Stimulated activated CD8-positive, alpha-beta memory T cell treated with anti-CD3 and anti-CD28 coated beads, Interleukin-15, amount 100 ng/mL, for 1 hour (primary cell): ENCODE measurements around the gene RMND1.
A peak's percentile ranks its signal among the peaks of the same experiment; 100 is the strongest.
"Not testable (repeated sequence)": the region's sequence is repeated elsewhere in the genome, so short reads cannot be mapped to it uniquely, and the experiment has no call there.

Experiments used
- DNase-seq: peaks from one replicate; pipeline ENCODE4 v3.0.0-alpha.2; 2020; ENCODE audit warnings: low read depth

Gene RMND1

GRCh38 chr6:151451950-151452749 is at the start of gene RMND1:
TSS of gene RMND1 (minus strand) at chr6:151452126. CDS start at chr6:151445811, 6,315 bp downstream.
- peak; percentile 98 for DNase-seq

GRCh38 chr6:151499551-151499950 is 47.6 kb upstream of the RMND1 start:
- no peak for DNase-seq

- no peak for DNase-seq
These were observed 46.4 kb upstream of the RMND1 start for GRCh38 chr6:151498327-151498726.

- DNase-seq: no peak
These were observed 46.0 kb upstream of the RMND1 start for GRCh38 chr6:151497905-151498304.

- no peak for DNase-seq
These were observed 43.5 kb upstream of the RMND1 start for GRCh38 chr6:151495380-151495779.

GRCh38 chr6:151494936-151495320 is 43.0 kb upstream of the RMND1 start:
- no peak for DNase-seq

- no peak for DNase-seq
These were observed 42.5 kb upstream of the RMND1 start for GRCh38 chr6:151494235-151494935.

- DNase-seq: no peak
These were observed 41.9 kb upstream of the RMND1 start, which contains the start of gene CCDC170 for GRCh38 chr6:151493804-151494234. TSS of gene CCDC170 (plus strand) at chr6:151494017. CDS start at chr6:151494129, 112 bp downstream.

- DNase-seq: no peak
These were observed 41.4 kb upstream of the RMND1 start for GRCh38 chr6:151493161-151493803.

- no peak for DNase-seq
These were observed 39.1 kb upstream of the RMND1 start for GRCh38 chr6:151490996-151491395.

GRCh38 chr6:151488226-151488625 is 36.3 kb upstream of the RMND1 start:
- no peak for DNase-seq

GRCh38 chr6:151483994-151484393 is 32.1 kb upstream of the RMND1 start:
- no peak for DNase-seq

- no peak for DNase-seq
These were observed 30.4 kb upstream of the RMND1 start for GRCh38 chr6:151482290-151482689.

GRCh38 chr6:151481786-151482185 is 29.9 kb upstream of the RMND1 start:
- no peak for DNase-seq

GRCh38 chr6:151478670-151479069 is 26.7 kb upstream of the RMND1 start:
- DNase-seq: no peak

GRCh38 chr6:151477726-151478125 is 25.8 kb upstream of the RMND1 start:
- DNase-seq: no peak

GRCh38 chr6:151475653-151476523 is 24.0 kb upstream of the RMND1 start:
- peak; percentile 24 for DNase-seq

- no peak for DNase-seq
These were observed 12.8 kb upstream of the RMND1 start for GRCh38 chr6:151464702-151465101.

GRCh38 chr6:151461673-151462072 is 9.7 kb upstream of the RMND1 start:
- DNase-seq: no peak

- DNase-seq: not testable (repeated sequence)
These were observed 3.9 kb upstream of the RMND1 start for GRCh38 chr6:151455751-151456398.

GRCh38 chr6:151452750-151453427 is 963 bp upstream of the RMND1 start:
- no peak for DNase-seq
